G401 (cell line): Measurements from ENCODE around the gene MBTPS2. TPM values are rescaled to one million over a fixed set of nuclear protein-coding genes. Genes with fewer than 3 reads are reported as not detected.
"Not testable (repeated sequence)": the region's sequence is repeated elsewhere in the genome, so short reads cannot be mapped to it uniquely, and the experiment has no call there.

ENCODE experiments used
- DNase-seq: peaks from one replicate; pipeline ENCODE4 v3.0.0-alpha.2; 2015; ENCODE audit warnings: low spot score
- in situ Hi-C: cut with HindIII; loops from 2 replicates; pipeline ENCODE4 v1.10.0; 2016; ENCODE audit warnings: low sequenced_read_pairs, mixed read lengths
- total RNA-seq: library from RNA; depleted of rRNA; stranded (reverse); fragments of >200 nt; shearing (Covaris generic); gene quantifications from 2 replicates; pipeline ENCODE4 v1.2.3, GENCODE V29; 2014; rRNA removed

The MBTPS2 gene
- total RNA-seq = 4.2 and 4.3 TPM in 2 replicates

DNA sequence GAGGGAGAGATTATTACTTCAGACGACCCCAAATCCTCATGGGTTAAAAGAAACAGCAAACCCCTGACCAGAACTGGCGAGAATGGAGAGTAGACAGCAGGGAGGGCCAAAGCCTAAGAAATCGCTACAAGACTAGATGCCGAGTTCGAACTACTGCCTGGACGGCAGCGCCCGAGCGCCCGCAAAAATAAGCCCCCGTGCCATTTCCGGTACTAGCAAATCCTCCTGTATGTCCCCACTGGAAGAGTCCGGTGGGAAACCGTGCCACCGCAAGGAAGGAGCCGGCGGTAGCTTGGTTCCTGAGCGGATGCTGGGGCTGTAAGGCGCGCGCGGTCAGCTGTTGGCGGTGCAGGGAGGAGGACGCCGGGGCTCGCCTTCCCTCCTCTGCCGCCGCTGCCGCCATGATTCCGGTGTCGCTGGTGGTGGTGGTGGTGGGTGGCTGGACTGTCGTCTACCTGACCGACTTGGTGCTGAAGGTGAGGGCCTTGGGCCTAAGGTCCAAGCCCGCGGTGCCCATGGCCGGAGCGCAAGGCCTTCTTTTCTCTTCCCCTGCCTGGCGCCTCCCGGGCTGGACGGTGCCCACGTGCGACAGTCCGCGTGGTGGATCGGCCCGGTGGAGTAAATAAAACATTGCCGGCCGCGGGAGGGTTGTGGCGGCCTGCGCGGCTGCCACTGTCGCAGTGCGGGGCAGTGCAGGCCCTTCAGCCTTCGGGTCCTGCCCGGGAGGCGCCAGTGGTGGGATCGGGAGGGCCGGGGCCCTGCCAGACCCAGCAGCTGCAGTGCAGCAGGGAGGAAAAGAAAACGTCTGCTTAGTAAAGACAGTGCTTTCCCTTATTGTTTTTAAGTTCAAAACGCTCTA lies at the start of gene MBTPS2:
MBTPS2 (plus strand) TSS at position 284 of the 859 bp plus-strand sequence; CDS start at position 402, 118 bp downstream.
- DNase-seq = peak; percentile 84
- in situ Hi-C loops = no loop called here

GRCh38 chrX:21798677-21799219 lies 40.7 kb upstream of the MBTPS2 start:
- in situ Hi-C loops = no loop called here
- no peak for DNase-seq

DNA sequence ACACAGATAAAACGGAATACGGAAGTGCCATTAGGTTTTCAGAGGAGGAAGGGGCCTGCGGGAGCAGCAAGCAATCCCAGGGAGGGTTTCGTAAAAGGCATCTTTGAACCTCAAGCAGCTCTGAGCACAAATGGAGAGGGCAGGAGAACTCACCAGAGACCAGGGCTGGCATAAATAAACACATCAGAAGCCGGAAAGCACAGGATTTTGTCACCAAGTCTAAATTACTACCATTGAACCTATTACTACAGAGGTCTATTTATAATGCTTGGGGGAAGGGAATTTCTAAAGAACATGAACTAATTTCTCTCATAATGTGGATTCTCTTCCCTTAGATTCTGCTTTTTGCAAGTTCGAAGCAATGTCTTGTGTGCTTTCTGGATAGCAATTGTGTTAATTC lies 39.6 kb upstream of the MBTPS2 start:
- in situ Hi-C loops = no loop called here
- no peak for DNase-seq

DNA sequence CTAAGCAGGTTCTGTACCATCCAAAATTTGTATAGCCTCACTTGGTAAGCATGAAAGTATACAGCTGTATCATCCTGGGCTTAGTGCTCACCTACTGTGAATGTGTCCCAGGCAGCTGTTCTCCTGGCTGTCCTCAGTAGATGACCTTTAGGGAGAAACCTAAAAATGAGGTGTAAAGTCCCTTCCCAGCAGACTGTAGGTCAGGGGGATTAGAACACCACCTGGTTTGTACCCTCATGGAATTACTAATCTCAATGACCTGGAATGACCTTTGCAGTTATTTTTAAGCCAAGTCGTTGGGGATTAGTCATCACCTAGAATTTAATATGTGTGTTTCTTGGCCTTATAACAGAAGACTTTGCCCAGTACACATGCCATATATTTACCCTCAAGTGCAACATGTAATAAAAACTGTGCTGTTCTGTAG lies 39.1 kb upstream of the MBTPS2 start:
- no peak for DNase-seq

GRCh38 chrX:21802054-21802670 lies 37.3 kb upstream of the MBTPS2 start:
- in situ Hi-C loops = no loop called here
- DNase-seq = no peak

More for the DNA sequence above, 39.1 kb upstream of the MBTPS2 start:
- in situ Hi-C loops = no loop called here

GRCh38 chrX:21802839-21803238 lies 36.6 kb upstream of the MBTPS2 start:
- in situ Hi-C loops = no loop called here

DNA sequence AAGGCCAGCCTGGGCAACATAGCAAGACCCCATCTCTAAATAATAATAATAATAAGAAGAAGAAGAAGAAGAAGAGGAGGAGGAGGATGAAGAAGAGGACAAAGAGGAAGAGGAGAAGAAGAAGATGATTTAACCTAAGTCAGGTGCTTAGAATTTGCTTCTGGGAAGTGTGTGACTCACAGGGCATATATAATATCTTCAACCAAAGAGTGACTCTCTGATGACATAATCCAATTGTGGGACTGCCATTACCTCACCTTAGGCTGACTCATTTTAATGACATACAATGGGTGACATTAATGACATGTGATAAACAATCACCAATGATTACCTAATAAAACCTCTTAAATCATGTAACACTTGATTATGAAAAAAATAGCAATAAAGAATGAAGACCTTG lies 32.7 kb upstream of the MBTPS2 start:
- no peak for DNase-seq
- in situ Hi-C loops = no loop called here

More at GRCh38 chrX:21802839-21803238, 36.6 kb upstream of the MBTPS2 start:
- no peak for DNase-seq

DNA sequence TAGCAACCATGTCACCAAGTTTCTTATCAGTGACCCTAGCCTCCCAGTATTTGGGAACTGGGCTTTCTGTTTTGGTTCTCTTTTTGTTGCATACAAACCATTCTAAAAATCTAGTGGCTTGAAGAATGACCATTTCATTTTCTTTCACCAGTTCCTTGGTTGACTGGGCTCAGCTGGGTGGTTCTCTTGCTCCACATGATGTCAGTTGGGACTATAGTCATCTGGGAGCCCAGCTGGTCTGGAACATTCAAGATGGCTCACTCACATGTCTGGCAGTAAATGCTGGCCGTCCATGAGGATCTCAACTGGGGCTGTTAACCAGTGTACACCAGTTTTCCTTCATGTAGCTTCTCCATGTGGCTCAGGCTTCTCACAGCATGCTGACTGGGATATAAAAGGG lies 27.6 kb upstream of the MBTPS2 start:
- no peak for DNase-seq
- in situ Hi-C loops = no loop called here

DNA sequence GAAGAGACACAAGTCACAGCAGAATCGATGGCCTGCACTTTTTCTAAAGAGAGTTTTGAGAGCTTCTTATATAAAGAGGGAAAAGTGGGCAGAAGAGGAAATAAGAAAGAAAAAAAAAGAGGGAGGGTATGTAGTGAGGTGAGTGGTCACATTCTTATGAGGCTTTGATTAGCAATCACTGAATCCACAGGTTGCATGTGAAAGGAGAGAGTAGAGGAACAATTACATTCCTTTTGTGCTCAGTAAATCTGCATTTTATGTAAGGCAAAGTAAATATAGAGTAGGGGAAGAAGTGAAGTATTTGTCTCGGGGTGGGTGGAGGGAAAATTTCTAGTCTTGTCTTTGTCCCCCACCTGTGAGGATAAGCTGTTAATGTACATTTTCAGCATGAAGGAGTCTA lies 26.8 kb upstream of the MBTPS2 start:
- in situ Hi-C loops = no loop called here
- DNase-seq = no peak

GRCh38 chrX:21813612-21814368 lies 25.6 kb upstream of the MBTPS2 start:
- in situ Hi-C loops = no loop called here
- no peak for DNase-seq

GRCh38 chrX:21816136-21816535 lies 23.3 kb upstream of the MBTPS2 start:
- in situ Hi-C loops = no loop called here
- peak; percentile 29 for DNase-seq

DNA sequence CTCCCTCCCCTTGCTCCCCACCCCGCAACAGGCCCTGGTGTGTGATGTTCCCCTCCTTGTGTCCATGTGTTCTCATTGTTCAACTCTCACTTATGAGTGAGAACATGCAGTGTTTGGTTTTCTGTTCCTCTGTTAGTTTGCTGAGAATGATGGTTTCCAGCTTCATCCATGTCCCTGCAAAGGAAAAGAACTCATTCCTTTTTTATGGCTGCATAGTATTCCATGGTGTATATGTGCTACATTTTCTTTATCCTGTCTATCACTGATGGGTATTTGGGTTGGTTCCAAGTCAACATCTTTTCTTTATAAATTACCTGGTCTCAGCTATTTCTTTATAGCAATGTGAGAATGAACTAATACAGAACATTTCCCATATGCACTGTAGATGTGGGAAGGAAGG lies 19.2 kb upstream of the MBTPS2 start:
- in situ Hi-C loops, DNase-seq: not testable (repeated sequence)

DNA sequence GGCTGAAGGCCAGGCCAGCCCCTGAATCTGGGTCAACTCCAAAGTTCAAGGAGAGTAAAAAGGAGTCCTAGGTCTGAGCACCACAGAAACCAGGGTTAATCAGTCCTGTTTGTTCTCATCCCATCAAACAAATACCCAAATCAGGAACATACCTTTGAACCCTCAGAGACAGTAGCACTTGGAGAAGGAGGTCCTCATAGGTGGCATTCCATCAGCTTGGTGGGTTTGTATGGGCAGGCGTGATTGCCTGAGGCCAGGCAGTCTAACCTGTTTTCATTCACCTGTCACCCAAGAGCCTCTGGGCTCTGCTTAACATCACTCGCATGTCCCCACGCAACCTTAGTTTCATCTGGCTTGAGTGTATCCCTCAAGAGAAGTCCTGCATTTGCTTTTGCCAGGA lies 17.5 kb upstream of the MBTPS2 start:
- DNase-seq = no peak
- in situ Hi-C loops = no loop called here

DNA sequence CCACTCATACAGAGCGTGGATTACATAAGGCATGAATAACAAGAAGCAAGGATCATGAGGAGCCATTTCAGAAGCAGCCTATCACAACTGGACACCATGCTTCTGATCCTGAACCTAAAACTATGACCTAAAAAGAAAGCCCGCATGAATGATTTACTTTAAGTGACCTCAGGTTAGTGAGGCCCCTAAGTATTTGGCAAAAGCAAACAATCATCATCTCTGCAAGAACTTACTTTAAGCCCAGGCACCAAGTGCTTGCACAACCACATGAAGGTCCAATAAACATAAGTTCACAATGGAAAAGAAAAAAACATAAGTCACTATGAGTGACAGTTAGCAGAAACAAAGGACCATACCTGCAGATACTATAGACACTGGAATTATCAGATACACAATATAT lies 7.9 kb upstream of the MBTPS2 start:
- in situ Hi-C loops = no loop called here
- no peak for DNase-seq

DNA sequence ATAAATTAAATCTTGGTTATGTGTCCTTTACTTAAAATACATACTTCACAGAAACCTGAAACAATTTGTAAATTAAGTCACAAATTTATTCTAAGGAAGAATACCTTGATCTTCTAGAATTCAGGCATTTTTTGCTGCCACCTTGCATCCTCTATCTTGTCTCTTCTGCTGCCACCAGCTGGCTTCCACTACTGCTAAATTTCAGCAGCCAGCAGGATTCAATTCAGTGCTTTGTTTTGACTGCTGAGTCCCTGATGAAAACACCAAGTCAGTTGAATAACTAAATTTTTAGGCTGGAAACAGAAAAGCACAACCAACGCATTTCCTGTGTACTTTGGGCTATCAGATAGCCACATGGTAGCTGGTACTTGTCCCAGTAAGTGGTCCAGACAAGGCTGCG lies 2.4 kb upstream of the MBTPS2 start:
- DNase-seq = peak; percentile 69
- in situ Hi-C loops = no loop called here

DNA sequence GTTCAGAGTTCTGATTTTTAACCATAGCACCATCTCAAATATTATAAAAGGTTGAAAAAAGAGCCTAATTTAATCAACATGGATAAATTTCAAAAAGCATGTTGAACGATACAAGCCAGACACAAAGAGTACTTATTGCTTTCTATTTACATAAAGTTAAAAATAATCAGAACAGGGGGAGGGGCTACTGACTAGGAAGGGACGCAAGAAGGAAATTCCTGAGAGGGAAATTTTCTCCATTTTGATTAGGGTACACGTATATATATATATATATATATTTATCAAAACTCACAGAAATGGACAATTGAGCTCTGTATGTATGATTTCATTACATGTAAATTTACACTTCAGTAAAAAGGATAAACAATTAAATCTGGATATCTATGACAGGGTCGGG lies 482 bp upstream of the MBTPS2 start:
- DNase-seq = no peak
- in situ Hi-C loops = no loop called here

DNA sequence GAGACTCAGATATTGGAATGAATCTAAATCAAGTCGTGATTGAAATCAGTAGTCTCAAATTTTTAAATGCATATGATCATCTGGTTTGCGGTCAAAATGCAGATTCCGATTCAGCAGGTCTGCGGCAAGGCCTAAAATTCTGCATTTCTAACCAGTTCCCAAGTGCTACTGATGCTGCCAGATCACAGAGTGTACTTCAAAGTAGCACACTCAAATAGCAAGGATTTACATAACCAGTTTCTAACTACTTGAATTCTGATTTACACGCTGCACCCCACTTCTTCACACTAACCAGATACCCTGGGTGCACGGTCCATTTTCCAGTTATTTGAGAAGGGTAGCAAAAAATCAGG lies 752 bp downstream of the MBTPS2 start:
- in situ Hi-C loops = no loop called here
- peak; percentile 27 for DNase-seq

- no peak for DNase-seq
- in situ Hi-C loops = no loop called here
Measured at GRCh38 chrX:21843179-21843578, 3.8 kb downstream of the MBTPS2 start.

DNA sequence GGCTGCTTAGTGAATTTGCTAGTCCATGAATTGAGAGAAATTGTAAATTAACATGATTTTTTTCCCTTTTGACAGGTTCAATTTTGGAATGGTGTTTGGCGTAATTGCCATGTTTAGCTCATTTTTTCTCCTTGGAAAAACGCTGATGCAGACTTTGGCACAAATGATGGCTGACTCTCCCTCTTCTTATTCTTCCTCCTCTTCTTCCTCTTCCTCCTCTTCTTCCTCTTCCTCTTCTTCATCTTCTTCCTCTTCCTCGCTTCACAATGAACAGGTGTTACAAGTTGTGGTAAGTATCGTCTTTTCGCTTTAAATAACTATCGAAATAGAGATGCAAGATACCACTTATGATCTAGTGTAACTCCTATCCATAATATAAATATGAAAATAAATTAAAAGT lies 5.7 kb downstream of the MBTPS2 start:
- in situ Hi-C loops = no loop called here

DNA sequence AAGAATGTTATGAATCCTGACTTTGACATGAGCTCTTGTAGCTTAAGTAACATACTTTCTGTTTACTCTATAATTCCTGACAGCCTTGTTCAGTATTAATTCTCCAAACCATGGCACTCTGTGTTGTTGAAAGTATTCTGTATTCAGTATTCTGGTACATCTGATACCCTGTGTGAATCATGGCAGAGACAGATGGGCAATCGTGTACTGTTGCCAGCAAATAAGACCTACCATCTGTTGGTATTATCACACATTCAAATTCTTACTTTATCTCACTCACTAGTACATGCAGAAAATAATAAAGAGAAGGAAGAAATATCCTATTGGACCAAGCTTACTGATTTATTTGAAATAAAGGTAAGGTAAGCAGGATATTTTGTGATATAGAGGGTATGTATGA lies 7.9 kb downstream of the MBTPS2 start:
- in situ Hi-C loops = no loop called here
- DNase-seq = peak; percentile 91

More for the DNA sequence above, 5.7 kb downstream of the MBTPS2 start:
- DNase-seq = no peak
